Measurements from ENCODE around the gene STOML2. TPM values are rescaled to one million over a fixed set of nuclear protein-coding genes. Genes with fewer than 3 reads are reported as not detected.

The STOML2 gene
- total and polyA plus RNA-seq, 11 donors: 78.2 to 177 (median 130) TPM

- H3K36me3 ChIP-seq: peaks cover 0 to 92% (median 81%) of the 10 kb centered on the region in 9 donors
These were observed 51.6 kb downstream of the STOML2 start for GRCh38 chr9:35051069-35051967.

More at GRCh38 chr9:35051069-35051967, 51.6 kb downstream of the STOML2 start:
- Histone ChIP-seq H3K4me3 (no peak overlapping the region), H3K27me3 (no peaks in the 10 kb centered on the region), H3K27ac (peak overlapping the region in 9 of 12 donors; percentile 2 to 58 (median 40)), H3K4me1 (peaks cover 0 to 13% (median 2%) of the 10 kb centered on the region in 12 donors), H3K9me3 (no peaks in the 10 kb centered on the region)
- WGBS, 4 donors: 69 to 75% (median 72%) methylated on average over 7 of the region's 7 CpGs
- DNase-seq (peak in 3 of 5 donors; percentile 30 to 45 (median 42)), ATAC-seq (peak; percentile 84 to 90 (median 89))
- TF ChIP-seq POLR2A (IDR thresholded peaks at IDR 0.05): no peak
- TF ChIP-seq, protein P1, sequence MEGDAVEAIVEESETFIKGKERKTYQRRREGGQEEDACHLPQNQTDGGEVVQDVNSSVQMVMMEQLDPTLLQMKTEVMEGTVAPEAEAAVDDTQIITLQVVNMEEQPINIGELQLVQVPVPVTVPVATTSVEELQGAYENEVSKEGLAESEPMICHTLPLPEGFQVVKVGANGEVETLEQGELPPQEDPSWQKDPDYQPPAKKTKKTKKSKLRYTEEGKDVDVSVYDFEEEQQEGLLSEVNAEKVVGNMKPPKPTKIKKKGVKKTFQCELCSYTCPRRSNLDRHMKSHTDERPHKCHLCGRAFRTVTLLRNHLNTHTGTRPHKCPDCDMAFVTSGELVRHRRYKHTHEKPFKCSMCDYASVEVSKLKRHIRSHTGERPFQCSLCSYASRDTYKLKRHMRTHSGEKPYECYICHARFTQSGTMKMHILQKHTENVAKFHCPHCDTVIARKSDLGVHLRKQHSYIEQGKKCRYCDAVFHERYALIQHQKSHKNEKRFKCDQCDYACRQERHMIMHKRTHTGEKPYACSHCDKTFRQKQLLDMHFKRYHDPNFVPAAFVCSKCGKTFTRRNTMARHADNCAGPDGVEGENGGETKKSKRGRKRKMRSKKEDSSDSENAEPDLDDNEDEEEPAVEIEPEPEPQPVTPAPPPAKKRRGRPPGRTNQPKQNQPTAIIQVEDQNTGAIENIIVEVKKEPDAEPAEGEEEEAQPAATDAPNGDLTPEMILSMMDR (IDR thresholded peaks at IDR 0.05): peak; percentile 46 to 74 (median 64)
- intact Hi-C loops (cut with DNase I): loop anchor here in 3 of 10 donors (2.0 to 5.0 kb wide), 2 partner anchors 153 to 154 kb away; a partner anchor contains a TSS

Other genes starting within 250 kb of the STOML2 start
- 1 to 10 TPM in 1 of 9 donors, under 1 TPM in 7, not detected in 1; 0.07 to 2.2 (median 0.35) TPM for gene PHF24, start 144.8 kb downstream of the STOML2 start, total RNA-seq
- under 1 TPM; 0.06 to 0.11 TPM for gene PHF24, start 144.8 kb downstream of the STOML2 start, polyA plus RNA-seq
- 100 to 1,000 TPM in 3 of 9 donors, 10 to 100 TPM in 6; 33.6 to 134 (median 88.5) TPM for gene DNAJB5, start 113.4 kb downstream of the STOML2 start, total RNA-seq
- 100 to 1,000 TPM in 1 of 2 donors, 10 to 100 TPM in 1; 75.5 to 166 TPM for gene DNAJB5, start 113.4 kb downstream of the STOML2 start, polyA plus RNA-seq
- 100 to 1,000 TPM; 221 to 411 (median 279) TPM for gene VCP, start 30.5 kb downstream of the STOML2 start, total RNA-seq
- 100 to 1,000 TPM; 107 to 251 TPM for gene VCP, start 30.5 kb downstream of the STOML2 start, polyA plus RNA-seq
- 10 to 100 TPM in 1 of 9 donors, 1 to 10 TPM in 7, under 1 TPM in 1; 0.71 to 11.8 (median 2.9) TPM for gene FANCG, start 23.2 kb downstream of the STOML2 start, total RNA-seq
- gene FANCG, start 23.2 kb downstream of the STOML2 start, polyA plus RNA-seq: 1 to 10 TPM; 2.3 to 3.4 TPM
- gene PIGO, start 6.5 kb downstream of the STOML2 start, total RNA-seq: 10 to 100 TPM in 2 of 9 donors, 1 to 10 TPM in 7; 7.0 to 13.1 (median 9.1) TPM
- 10 to 100 TPM in 1 of 2 donors, 1 to 10 TPM in 1; 8.6 to 12.0 TPM for gene PIGO, start 6.5 kb downstream of the STOML2 start, polyA plus RNA-seq
- 10 to 100 TPM; 15.9 to 43.3 (median 19.5) TPM for gene ATOSB, start 12.7 kb upstream of the STOML2 start, total RNA-seq
- 10 to 100 TPM; 15.9 to 42.5 TPM for gene ATOSB, start 12.7 kb upstream of the STOML2 start, polyA plus RNA-seq
- gene UNC13B, start 58.9 kb upstream of the STOML2 start, total RNA-seq: 10 to 100 TPM; 18.0 to 30.2 (median 21.2) TPM
- 10 to 100 TPM in 1 of 2 donors, 1 to 10 TPM in 1; 8.1 to 23.7 TPM for gene UNC13B, start 58.9 kb upstream of the STOML2 start, polyA plus RNA-seq